HG03469 (cell line): ENCODE results near the gene S1PR5.
A peak's percentile ranks its signal among the peaks of the same experiment; 100 is the strongest.
"Not testable (repeated sequence)": the region's sequence is repeated elsewhere in the genome, so short reads cannot be mapped to it uniquely, and the experiment has no call there.

Experiments
- ATAC-seq: cut with Tn5 transposase; IDR thresholded peaks from one replicate; pipeline ENCODE4 v1.9.1; 2021; ENCODE audit warnings: mild to moderate bottlenecking, moderate library complexity, moderate number of reproducible peaks; ENCODE audit not compliant: unreplicated experiment

Gene S1PR5

GRCh38 chr19:10517361-10517759 is at the start of gene S1PR5:
S1PR5 (minus strand) TSS chr19:10517447; CDS start chr19:10515011, 2,436 bp downstream.
- no peak for ATAC-seq

- ATAC-seq = no peak
Measured at GRCh38 chr19:10566658-10567410, 49.6 kb upstream of the S1PR5 start.

GRCh38 chr19:10566408-10566657 is 49.1 kb upstream of the S1PR5 start:
- no peak for ATAC-seq

GRCh38 chr19:10565567-10566407 is 48.5 kb upstream of the S1PR5 start, which contains the start of gene KRI1:
KRI1 (minus strand) TSS chr19:10566010; CDS start chr19:10565999, 11 bp downstream.
- ATAC-seq = peak; percentile 28

- no peak for ATAC-seq
Measured at GRCh38 chr19:10565028-10565566, 47.9 kb upstream of the S1PR5 start.

- no peak for ATAC-seq
Measured at GRCh38 chr19:10562609-10563008, 45.4 kb upstream of the S1PR5 start.

GRCh38 chr19:10560154-10560553 is 42.9 kb upstream of the S1PR5 start:
- ATAC-seq = no peak

- ATAC-seq = no peak
Measured at GRCh38 chr19:10557603-10558197, 40.5 kb upstream of the S1PR5 start.

- no peak for ATAC-seq
Measured at GRCh38 chr19:10555610-10555973, 38.3 kb upstream of the S1PR5 start.

- ATAC-seq = no peak
Measured at GRCh38 chr19:10554760-10555609, 37.7 kb upstream of the S1PR5 start.

- ATAC-seq = no peak
Measured at GRCh38 chr19:10553943-10554381, 36.7 kb upstream of the S1PR5 start.

GRCh38 chr19:10553087-10553667 is 35.9 kb upstream of the S1PR5 start:
- ATAC-seq = no peak

- no peak for ATAC-seq
Measured at GRCh38 chr19:10552510-10553053, 35.3 kb upstream of the S1PR5 start.

- ATAC-seq = no peak
Measured at GRCh38 chr19:10551698-10552301, 34.6 kb upstream of the S1PR5 start.

GRCh38 chr19:10551006-10551405 is 33.8 kb upstream of the S1PR5 start:
- ATAC-seq = not testable (repeated sequence)

GRCh38 chr19:10550336-10550735 is 33.1 kb upstream of the S1PR5 start:
- ATAC-seq = no peak

GRCh38 chr19:10549733-10550132 is 32.5 kb upstream of the S1PR5 start:
- no peak for ATAC-seq

- ATAC-seq = no peak
Measured at GRCh38 chr19:10548746-10549276, 31.6 kb upstream of the S1PR5 start.

GRCh38 chr19:10546817-10547216 is 29.6 kb upstream of the S1PR5 start:
- ATAC-seq = no peak
